Fibroblast of the conjunctiva (primary cell): ENCODE measurements around the gene LPCAT3.

ENCODE experiments used
- DNase-seq: peaks from one replicate; pipeline ENCODE4 v3.0.0-alpha.2; 2010; ENCODE audit warnings: low read depth

LPCAT3 gene

DNA sequence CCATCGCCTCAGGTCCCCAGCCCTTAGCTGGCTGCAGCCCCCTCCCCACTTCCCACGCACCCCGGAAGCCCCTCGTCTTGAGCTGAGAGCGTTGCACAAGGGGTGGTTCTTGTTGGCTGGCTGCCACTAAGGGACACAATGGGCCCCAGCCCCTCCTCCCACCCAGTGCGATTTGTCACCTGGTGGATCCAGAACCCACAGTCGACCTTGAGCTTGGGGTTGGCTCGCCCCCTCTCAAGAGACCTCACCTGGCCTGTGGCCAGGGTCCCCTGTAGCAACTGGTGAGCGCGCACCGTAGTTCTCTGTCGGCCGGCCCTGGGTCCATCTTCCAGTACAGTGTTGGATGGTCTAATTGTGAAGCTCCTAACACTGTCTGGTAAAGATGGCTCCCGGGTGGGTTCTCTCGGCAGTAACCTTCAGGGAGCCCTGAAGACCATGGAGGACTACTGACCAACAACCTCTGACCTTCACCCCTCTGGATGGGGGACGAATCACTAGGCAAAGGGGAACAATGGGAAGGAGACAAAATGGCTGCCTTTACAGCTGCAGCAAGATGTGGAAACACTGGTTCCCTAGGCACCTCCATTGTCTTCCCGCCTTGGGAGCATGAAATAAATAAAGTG is 54.4 kb downstream of the LPCAT3 start:
- DNase-seq: no peak

- no peak for DNase-seq
Measured at GRCh38 chr12:6963016-6963731, 55.1 kb downstream of the LPCAT3 start.

- DNase-seq: no peak
Measured at GRCh38 chr12:6962285-6963015, 55.8 kb downstream of the LPCAT3 start.

DNA sequence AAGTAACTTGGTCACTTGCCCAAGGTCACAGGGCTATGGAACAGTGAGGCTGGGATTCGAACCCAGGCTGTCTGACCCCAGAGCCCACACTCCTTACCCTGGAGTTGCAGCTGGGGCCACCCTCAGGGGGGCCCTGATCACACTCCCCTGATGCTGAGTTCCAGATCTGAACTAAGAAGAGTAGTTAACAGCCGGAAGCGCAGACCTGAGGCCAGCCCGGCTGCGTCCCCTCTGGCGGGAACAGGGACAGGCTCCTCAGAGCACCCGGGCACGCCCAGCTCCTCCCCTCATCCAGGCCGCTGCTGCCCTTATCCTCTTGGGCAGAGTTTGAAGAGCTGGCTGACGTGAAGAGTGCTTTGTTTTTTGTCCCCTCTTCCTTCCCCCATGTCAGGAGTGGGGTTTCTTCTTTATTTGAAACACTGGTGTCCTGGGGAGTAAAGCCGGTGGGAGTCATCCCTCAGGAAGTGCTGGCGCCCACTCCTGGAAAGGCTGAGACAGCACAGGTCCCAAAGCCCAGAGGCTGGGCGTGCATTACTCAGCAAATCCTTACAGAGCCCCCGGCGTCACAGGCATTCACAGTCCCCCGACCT is 56.5 kb downstream of the LPCAT3 start:
- DNase-seq: peak; percentile 61

GRCh38 chr12:6961278-6961694 is 57.0 kb downstream of the LPCAT3 start:
- no peak for DNase-seq

- no peak for DNase-seq
Measured at GRCh38 chr12:6960593-6961277, 57.5 kb downstream of the LPCAT3 start.

DNA sequence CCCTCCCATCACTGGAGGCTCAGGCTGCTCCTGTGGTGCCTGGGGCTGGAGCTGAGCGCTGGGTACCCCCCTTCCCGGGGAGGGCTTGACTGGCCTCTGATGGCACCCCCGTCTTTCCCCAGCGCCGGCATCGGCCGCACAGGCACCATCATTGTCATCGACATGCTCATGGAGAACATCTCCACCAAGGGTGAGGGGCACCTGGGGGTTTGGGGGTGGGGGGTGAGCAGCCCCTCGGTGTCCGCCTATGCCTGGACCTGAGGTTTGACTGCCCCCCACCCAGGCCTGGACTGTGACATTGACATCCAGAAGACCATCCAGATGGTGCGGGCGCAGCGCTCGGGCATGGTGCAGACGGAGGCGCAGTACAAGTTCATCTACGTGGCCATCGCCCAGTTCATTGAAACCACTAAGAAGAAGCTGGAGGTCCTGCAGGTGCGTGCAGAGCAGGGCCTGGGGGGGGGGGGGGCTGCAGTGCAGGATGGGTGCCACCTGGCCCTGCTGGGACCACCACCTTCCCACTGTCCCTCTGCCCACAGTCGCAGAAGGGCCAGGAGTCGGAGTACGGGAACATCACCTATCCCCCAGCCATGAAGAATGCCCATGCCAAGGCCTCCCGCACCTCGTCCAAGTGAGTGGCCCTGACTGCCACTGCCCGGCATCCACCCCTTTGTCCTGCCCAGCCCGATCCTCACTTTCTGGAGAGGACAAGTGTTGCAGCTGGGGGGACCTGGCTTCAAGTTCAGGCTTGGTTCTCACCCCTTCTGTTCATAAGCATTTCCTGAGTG is 58.3 kb downstream of the LPCAT3 start:
- DNase-seq: no peak

- DNase-seq: no peak
Measured at GRCh38 chr12:6959058-6959804, 59.0 kb downstream of the LPCAT3 start.

- no peak for DNase-seq
Measured at GRCh38 chr12:6958609-6959057, 59.6 kb downstream of the LPCAT3 start.

DNA sequence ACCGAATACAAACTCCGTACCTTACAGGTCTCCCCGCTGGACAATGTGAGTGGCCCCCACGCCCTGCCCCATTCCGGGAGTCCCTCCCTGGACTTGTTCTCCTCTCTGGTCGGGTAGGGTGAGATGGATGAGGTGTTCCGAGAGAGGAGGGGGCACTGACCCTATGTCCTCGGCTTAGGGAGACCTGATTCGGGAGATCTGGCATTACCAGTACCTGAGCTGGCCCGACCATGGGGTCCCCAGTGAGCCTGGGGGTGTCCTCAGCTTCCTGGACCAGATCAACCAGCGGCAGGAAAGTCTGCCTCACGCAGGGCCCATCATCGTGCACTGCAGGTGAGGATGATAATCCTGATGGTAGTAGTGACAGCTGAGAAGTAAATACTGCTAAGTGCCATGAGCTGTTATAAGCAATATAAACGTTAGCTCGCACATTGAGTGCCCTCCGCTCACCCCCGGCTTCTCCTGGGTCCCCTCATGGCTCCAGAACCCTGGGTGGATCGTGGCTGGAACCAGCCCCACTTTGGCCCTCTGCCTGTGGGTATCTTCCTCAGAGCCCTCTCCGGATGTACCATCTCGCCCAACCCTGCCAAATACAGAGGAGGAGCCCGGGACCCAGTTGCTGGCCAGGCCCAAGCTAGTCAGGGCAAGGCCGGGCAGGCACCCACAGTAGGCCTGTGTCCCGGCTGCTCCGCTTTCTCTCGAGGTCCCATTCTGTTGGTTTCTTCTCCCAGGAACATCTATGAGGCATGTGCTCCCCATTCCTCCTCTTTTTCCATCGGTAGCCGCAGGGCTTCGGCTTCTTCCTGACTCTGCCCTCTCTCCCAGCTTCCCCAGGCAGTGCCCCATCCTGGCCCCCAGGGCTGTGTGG is 60.3 kb downstream of the LPCAT3 start:
- DNase-seq: no peak

DNA sequence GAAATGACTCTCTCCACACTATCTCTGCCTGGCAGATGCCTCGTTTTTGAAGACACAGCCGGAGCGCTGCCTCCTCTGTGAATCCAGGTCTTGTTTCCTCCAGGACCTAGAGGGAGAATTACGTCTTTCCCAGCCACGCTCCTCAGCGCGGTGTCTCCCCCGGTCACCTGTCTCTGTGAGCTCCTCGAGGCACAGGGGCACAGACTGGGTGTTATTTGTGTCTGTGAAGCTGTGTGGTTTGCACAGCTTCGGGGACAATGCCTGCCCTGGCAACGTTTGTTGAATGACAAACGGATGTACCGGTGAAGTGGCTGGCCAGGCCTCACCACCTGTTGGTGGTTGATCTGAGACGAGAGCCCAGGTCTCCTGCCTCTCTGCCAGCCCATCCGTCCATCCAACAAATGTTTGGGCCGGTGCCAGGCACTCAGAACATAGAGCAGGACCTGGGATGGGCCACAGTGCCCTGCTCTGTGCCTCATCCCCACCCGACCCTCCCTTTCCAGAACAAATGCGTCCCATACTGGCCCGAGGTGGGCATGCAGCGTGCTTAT is 61.0 kb downstream of the LPCAT3 start:
- DNase-seq: no peak

DNA sequence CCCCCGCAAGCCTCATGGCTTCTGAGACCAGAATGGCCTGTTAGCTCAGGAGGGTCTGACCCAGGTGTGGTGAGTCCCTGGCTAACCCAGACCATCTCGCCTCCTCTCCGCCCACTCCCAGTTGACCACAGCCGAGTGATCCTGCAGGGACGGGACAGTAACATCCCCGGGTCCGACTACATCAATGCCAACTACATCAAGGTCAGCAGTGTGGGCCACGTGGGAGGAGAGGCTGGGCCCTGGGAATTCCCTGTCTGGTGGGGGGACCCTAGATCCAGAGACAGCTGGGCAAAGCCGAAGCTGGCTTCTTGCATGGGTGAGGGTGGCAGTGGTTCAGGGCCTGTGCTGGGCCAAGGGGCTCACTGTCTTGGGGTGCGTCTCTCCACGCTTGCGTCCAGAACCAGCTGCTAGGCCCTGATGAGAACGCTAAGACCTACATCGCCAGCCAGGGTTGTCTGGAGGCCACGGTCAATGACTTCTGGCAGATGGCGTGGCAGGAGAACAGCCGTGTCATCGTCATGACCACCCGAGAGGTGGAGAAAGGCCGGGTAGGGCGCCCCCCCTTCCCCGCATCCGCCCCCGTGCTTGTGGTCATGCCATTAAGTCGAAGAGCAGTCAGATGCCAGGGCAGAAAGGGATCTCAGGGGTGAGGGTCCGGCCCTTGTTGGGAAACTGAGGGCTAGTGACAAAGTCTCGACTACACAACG is 62.1 kb downstream of the LPCAT3 start:
- DNase-seq: no peak

GRCh38 chr12:6955108-6956020 is 62.9 kb downstream of the LPCAT3 start:
- no peak for DNase-seq

DNA sequence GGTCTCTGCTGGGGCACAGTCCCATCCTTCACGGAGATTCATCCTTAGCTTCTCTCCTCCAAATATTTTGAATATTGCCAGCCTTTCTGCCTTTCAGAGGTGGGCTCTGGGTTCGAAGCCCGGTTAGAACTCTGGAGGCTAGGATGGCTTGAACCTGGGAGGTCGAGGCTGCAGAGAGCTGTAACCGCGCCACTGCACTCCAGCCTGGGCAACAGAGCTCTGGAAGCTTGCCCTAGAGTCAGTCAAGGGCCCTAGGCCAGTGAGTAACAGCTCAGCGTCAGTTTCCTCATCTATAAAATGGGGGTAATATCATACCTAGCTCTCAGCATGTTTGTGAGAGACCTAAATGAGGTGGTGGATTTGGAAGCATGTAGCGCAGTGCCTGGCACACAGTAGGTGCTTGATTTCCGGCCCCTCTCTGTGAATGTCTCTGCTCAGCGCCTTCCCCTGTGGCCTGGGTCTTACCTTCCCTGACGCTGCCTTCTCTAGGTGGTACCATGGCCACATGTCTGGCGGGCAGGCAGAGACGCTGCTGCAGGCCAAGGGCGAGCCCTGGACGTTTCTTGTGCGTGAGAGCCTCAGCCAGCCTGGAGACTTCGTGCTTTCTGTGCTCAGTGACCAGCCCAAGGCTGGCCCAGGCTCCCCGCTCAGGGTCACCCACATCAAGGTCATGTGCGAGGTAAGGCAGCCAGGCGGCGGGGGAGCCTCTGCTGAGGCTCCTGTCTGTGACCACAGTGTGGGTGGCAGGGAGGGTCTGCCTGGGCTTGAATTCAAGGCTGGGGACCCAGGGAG is 63.8 kb downstream of the LPCAT3 start:
- no peak for DNase-seq

DNA sequence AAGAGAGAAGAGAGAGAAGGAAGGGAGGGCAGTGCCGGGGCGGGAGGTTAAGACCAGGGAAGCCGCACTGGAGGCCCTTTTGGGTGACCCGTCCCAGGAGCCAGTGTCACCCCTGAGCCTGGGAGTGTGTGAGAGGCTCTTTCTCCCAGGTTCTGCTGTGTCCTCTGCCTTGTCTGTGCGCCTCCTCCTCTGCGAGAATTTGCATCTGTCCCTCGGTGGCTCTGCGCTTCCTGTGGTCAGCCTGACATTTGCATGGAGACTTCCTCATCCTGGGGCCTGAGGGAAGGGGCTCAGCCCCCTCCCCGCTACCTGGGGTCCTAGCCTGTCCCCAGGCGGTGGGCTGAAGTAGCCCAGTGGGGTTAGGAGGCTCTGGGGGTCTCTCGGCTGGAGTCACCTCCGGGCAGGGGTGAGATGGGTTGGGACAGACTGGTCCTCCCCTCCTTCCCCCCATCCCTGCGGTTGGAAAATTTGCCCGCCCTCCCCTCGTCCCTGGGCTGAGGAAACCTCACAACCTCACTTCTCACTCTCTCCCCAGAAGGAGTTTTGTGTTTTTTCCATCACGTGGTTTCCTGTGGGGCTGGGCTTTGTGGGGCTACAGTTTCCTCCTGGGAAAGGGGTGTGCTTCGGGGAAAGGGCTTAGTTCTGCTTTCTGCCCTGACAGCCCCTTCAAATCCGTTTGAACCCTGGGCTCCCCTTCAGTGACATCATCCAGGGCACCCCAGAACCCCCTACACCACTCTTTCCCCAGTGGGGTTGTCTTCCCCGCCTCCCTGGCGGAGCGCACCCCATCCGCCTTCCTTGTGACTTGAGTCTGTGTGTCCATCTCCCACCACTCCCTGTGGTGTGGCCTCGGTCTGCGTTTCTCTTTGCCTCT is 64.6 kb downstream of the LPCAT3 start:
- no peak for DNase-seq
